Measurements from ENCODE around the gene C11orf21.

C11orf21 gene

GRCh38 chr11:2295971-2296912 lies 5.5 kb downstream of the C11orf21 start:
- DNase-seq, result peak; percentile 49

- peak; percentile 42 for DNase-seq
Measured at GRCh38 chr11:2294926-2295290, 6.8 kb downstream of the C11orf21 start.

GRCh38 chr11:2293984-2294925 lies 7.5 kb downstream of the C11orf21 start:
- peak; percentile 53 for DNase-seq

GRCh38 chr11:2293531-2293971 lies 8.2 kb downstream of the C11orf21 start:
- no peak for DNase-seq

GRCh38 chr11:2290351-2290841 lies 11.3 kb downstream of the C11orf21 start:
- DNase-seq, result no peak

- no peak for DNase-seq
Measured at GRCh38 chr11:2289859-2290258, 11.9 kb downstream of the C11orf21 start.

- DNase-seq, result no peak
Measured at GRCh38 chr11:2289350-2289749, 12.4 kb downstream of the C11orf21 start.

GRCh38 chr11:2287091-2287490 lies 14.6 kb downstream of the C11orf21 start:
- DNase-seq, result peak; percentile 57

- peak; percentile 45 for DNase-seq
Measured at GRCh38 chr11:2286350-2286749, 15.4 kb downstream of the C11orf21 start.

GRCh38 chr11:2280208-2280607 lies 21.5 kb downstream of the C11orf21 start:
- no peak for DNase-seq

GRCh38 chr11:2277933-2278523 lies 23.7 kb downstream of the C11orf21 start:
- no peak for DNase-seq

GRCh38 chr11:2277008-2277346 lies 24.7 kb downstream of the C11orf21 start:
- DNase-seq, result peak; percentile 40

- DNase-seq, result no peak
Measured at GRCh38 chr11:2276280-2277007, 25.3 kb downstream of the C11orf21 start.

GRCh38 chr11:2275334-2276279 lies 26.1 kb downstream of the C11orf21 start:
- DNase-seq, result peak; percentile 51

GRCh38 chr11:2273771-2274170 lies 27.9 kb downstream of the C11orf21 start:
- DNase-seq, result no peak

- no peak for DNase-seq
Measured at GRCh38 chr11:2273311-2273710, 28.4 kb downstream of the C11orf21 start.

GRCh38 chr11:2272946-2273280 lies 28.8 kb downstream of the C11orf21 start:
- peak; percentile 49 for DNase-seq

- peak; percentile 52 for DNase-seq
Measured at GRCh38 chr11:2272228-2272945, 29.3 kb downstream of the C11orf21 start.

- peak; percentile 57 for DNase-seq
Measured at GRCh38 chr11:2271327-2272227, 30.1 kb downstream of the C11orf21 start.

- DNase-seq, result no peak
Measured at GRCh38 chr11:2271077-2271326, 30.7 kb downstream of the C11orf21 start.

All from activated CD8-positive, alpha-beta memory T cell treated with anti-CD3 and anti-CD28 coated beads for 24 hours (primary cell).